T-helper 1 cell (primary cell): ENCODE measurements around the gene CSTPP1.
A peak's percentile ranks its signal among the peaks of the same experiment; 100 is the strongest.
"Not testable (repeated sequence)": the region's sequence is repeated elsewhere in the genome, so short reads cannot be mapped to it uniquely, and the experiment has no call there.

Experiments
- DNase-seq, 5 donors: peaks; one replicate each; pipeline ENCODE4 v3.0.0-alpha.2; 2012 to 2020

CSTPP1 gene

DNA sequence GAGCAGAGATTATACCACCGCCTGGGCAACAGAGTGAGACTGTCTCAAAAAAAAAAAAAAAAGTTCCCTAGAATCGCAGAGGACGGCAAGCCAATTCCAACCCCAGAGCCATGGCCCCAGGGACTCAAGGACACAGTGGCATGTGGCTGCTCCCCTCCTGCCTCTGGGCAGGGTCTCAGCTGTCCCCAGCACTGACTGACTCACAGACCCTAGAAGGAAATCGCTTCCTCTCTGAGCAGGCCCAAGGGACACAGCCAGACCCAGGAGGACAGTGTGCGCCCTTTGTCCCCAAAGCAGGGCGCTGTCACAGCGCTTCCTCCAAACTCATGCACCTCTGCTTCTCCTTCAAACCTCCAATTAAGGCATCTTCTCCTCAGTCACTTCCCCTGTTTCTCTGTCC lies 247.4 kb downstream of the CSTPP1 start:
- no peak for DNase-seq

DNA sequence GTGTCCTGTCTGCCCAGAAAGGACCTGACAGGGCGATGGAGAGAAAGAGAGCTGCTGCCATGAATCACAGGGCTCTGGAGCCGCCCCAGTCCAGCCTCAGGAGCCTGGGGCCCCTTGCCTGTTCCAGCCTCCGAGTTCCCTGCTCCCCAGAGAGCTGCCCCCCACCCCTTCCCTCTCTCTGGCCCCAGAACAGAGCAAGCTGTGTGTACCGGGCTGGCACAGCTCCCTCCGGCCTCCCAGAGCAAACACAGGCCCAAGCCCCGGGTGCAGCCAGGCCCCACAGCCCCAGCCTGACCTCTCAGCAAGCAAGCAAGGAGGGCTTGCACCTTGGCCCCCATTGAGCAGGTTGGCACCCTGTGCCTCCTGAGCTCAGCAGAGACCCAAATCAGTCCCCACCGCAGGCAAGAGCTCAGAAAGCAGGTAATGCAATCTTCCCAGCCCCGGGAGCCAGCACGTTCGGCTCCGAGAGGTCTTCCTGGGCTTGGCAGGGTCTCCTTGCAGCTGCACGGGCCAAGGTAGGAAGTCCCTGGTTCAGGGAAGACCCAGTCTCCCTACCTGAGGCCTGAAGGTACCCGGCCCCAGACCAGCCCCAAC lies 248.2 kb downstream of the CSTPP1 start:
- DNase-seq, result no peak

DNA sequence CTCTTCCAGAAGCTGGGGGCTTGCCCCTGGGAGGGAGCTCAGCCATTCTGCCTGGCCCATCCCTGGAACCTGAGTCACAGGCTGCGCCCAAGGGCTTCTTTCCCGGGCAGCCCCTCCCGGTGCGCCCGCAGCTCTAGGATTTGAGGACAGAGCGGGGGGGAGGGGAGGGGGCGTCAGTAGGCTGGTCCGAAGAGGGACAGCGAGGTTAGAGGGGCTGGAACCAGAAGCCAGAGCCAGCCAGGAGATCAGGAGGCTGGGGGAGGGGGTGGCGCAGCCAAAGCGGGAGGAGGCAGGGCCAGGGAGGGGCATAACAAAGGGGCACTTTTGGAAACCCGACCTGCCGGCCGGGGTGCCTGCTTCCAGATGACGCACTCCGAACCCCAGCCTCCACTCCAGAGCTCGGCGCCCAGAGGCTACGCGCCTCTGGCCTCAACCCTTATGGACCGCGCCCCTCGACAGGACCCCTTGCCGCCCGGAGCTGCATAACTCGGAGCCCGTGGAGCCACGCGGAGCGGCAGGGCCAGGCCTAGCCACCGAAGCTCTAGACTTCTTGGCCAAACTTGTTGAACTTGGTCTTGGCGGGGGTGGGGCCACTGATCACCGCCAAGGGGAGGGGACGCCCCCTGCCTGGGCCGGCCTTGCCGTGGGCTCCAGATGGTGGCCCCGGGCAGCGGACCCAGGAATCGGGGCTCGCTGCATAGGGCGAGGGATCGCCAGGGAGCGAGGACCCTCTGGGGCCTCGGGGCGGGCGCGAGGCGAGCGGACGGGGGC lies 248.9 kb downstream of the CSTPP1 start:
- DNase-seq, result no peak

DNA sequence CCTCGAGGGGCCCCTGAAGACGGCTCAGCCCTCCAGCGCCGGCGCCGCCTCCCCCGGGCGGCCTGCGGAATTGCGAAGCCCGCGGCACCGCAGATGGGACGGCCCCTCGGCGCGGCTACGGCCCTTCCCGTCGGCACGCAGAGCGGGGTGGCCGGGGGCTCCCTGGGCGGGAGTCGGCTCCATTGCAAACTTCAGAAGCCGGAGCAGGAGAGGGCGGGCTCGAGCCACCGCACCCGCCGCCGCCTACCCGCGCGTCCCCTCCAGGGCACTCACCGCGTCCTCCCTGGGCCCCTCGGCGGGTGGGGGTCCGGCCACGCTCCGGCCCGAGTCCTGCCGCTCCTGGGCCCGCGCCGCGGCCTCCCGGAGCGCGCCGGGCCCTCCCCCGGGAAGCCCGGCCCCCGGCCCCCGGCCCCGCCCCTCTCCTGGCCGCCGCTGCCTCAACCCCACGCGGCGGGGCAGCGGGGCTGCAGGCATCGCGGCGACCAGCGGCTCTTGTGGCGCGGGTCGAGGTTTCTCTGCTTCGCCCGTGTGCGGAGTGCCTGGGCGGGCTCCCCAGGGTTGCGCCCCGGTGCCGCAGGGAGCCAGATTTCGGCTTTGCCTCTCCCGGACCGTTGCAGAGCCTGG lies 249.6 kb downstream of the CSTPP1 start, which contains the start of gene PACSIN3:
Gene PACSIN3 (minus strand): TSS at position 359 of the 624 bp plus-strand sequence. CDS start 3,707 bp downstream, outside the sequence.
- peak in 2 of 5 donors; percentile 29 to 37 for DNase-seq

DNA sequence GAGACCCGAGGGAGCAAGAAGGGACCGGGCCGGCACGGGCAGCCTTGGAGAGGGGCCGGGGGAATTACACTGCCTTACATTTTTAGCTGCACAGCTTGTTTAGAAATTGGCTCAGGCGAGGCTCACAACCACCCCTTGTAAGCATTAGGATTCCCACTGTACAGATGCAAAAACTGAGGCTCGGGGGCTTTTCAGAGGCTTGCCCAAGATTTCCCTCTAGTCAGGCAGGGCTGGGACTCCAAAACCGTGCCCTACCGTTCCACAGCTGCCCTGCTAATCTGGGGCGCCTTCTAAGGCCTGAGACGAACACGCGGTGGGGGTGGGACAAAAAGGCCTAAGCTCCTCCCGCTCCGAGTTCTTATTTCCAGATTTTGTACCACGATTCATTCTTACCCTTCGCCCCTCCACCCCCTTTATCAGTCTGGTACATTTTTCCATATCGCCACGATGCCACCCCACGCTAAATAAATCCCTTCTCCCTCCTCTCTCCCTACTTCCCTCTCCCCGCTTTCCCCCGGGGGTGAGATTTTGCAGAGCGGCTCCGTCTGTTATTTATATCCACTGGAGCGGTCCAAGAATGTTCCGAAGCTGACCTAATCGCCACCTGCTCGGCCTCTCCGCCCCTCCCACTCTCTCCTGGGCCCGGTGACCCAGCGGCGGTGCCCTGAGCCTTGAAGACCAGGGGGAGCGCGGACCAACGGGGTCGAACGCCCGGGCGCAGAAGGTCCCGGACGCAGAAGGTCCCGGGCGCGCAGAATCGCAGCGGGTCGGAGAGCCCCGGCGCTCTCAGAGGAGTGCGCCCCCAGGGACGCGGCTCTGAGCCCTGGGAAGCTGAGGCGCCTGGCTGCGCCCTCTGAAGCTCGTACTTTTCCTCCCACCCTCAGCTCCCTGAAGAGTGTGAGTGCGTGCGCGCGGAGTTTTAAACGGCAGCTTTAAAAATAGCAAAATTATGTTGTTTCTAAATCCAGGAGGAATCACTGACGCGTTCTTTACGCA lies 250.4 kb downstream of the CSTPP1 start:
- peak in 2 of 5 donors; percentile 38 to 50 for DNase-seq

DNA sequence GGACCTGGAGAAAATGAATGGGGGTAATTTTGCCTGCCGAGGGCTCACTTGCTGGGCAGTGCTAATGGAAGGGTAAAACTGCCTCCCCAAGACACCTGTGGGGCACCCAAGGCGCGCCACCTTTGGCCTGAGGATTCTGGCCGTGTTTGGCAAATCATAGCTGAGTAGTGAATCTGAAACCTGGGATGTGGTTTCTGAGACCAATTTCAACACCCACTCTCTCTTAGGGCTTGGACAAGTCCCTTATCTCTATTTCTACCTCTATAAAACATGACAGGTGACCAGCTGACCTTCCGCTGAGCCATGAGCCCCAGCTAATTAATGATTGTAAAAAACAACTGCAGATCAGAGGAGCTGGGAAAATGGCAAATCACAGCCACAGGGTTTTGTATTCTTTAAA lies 251.2 kb downstream of the CSTPP1 start:
- DNase-seq, result no peak

DNA sequence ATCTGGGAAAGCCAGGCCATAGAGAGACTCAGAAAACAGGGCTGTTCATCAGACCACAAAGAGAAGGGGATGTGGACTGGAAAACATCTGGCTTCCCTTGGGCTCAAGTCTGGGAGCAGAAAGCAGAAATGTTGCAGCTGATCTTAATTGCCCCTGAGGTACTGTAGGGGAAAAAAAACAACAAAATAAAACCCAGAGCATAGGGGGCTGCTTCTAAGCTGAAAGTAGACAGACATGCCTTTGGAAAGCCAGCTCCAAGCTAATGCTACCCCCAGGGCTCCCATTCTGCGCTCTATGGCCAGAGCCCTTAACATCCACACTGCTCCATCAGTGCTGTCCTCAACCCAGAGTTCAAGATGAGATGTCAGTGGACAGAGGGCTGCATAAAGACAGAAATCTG lies 251.7 kb downstream of the CSTPP1 start:
- DNase-seq, result no peak

DNA sequence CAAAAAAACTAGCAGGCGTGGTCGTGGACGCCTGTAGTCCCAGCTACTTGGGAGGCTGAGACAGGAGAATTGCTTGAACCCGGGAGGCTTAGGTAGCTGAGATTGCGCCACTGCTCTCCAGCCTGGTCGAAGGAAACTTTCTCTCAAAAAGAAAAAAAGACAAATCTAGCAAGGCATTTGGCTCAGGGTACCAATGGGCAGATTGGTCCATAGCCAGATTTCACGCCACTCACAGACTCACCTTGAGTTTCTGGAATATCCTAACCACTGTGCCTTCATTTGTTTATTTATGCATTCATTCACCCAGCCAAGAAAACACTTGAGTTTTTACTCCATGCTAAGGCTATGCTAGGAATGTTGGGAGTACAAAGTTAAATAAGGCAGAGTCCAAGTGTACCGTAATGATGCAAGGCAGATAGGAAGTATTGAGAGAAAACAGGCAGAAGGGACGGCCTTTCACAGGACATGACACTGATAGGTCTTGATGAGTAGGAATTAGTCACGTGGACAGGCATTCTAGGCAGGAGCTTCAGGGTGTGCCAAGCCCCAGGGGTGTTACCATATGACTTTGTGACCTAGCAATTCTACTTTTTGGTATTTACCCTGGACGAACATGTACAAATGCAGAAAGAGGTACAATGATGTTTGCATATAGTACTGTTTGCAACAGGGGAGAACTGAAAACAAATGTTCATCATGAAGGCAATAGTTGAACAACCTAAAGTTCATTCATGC lies 252.7 kb downstream of the CSTPP1 start:
- no peak for DNase-seq

DNA sequence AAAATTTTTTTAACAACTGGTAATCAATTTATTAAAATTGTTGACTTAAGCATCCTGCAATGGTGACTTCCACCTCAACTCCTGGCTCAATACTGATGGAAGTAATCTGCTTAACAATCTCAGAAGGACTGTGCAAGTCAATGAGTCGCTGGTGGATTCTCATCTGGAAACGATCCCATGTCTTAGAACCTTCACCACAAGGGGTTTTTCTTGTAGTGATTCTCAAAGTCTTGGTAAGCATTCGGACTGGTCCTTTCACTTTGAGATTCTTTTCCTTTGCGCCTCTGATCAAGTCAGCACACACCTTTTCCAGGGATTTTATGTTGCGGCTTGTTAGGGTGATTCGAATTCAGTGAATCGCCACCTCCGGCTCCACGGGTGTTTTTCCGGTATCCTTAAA lies 254.6 kb downstream of the CSTPP1 start:
- not testable (repeated sequence) for DNase-seq

DNA sequence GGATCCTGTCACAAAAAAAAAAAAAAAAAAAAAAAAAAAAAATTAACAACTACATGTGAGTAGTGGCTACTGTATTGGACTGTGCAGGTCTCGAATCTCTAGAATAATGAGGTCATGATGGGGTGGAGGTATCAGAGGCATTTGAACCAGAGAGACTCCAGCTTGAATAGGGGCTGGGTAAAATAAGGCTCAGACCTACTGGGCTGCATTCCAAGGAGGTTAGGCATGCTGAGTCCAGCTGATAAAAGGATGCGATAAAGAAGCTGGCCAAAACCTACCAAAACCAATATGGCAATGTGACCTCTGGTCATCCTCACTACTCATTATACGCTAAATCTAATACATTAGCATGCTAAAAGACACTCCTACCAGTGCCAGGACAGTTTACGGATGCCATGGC lies 255.6 kb downstream of the CSTPP1 start:
- DNase-seq, result no peak

DNA sequence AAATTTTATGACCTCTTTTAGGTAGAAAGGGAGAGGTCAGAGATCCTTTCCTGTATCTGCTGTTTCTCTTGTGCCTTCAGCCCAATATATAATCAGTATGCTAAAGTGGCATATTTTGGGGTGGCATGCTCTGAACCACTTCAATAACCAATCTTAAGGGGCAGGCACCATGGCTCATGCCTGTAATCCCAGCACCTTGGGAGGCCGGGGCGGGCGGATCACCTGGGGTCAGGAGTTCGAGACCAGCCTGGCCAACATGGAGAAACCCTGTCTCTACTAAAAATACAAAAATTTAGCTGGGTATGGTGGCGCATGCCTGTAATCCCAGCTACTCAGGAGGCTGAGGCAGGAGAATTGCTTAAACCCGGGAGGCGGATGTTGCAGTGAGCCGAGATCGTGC lies 261.6 kb downstream of the CSTPP1 start:
- DNase-seq, result not testable (repeated sequence)

DNA sequence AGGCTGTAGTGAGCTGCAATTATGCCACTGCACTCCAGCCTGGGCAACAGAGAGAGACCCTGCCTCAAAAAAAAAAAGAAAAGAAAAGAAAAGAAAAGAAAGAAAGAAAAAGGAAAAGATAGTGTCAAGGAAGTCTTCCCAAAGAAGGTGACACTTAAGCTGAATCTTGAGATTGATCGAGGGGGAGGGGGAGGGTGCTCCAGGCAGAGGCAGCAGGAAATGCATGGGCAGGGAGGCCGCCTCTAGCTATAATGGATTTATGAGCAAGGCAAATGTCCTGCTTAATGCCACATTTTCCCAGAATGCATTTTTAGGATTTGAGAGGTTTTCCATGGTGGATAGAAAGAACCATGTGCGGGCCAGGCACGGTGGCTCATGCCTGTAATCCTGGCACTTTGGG lies 264.5 kb downstream of the CSTPP1 start:
- no peak for DNase-seq

DNA sequence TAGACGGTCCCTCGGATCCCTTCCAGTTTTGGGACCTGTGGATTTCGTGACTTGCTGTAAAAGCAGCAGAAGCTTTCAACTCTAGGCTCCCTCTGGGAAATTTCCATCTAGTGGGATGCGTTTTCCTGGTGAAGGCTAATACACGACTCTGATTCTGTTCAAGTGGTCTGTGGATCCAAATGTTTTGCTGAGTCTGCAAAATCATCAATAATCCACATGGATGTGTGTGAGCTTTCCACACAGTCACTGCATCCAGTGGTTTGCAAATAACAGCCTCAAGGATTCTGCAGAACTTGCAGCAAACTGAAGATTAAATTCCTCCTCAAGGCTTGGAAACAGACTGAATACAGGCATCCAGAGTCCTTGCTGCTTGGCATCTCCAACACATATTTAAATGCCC lies 266.0 kb downstream of the CSTPP1 start:
- no peak for DNase-seq

DNA sequence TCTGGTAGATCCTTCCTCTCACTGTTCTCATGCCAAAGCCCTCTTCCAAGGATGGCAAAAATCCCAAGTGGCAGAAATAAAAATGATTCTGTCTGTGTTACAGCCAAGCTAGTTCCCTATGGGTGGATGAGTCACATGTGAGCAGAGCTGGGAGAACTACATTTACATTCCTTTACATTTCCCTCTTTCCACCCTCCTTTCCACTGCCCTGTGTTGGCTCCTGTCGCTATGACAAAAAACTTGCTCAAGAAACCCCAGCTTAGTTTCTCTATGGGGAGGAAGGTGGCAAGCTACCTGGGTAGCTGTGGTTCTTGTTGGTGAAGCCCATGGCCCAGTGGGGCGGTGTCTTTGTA lies 268.1 kb downstream of the CSTPP1 start:
- DNase-seq, result no peak

DNA sequence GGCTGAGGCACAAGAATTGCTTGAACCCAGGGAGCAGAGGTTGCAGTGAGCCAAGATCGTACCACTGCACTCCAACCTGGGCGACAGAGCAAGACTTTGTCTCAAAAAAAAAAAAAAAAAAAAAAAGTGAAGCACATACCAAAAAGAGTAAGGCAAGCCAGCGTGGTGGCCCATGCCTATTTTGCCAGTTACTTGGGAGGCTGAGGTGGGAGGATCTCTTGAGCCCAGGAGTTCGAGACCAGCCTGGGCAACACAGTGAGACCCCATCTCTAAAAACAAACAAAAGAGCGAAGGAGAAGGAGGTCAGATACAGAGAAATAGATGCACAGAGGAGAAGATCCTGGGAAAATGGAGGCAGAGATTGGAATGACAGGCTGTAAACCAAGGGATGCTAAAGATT lies 270.0 kb downstream of the CSTPP1 start:
- DNase-seq, result not testable (repeated sequence)

DNA sequence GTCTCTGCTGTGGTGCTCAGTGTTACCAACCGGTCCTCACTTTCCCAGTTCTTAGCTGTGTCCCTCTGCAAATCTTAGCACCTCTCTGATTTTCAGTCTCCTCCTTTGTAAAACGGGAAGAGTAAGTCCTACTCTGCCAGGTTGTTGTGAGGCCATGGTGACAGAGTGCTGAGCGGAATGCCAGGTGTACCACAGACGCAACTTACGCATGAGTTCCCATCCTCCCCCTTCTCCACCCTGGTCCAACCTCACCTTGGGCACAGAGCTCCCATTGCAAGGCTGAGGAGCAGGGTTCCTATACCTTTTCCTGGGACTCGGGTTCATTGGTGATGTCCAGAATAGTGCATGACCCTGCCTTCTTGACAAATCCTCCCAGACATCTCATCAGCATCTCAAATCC lies 270.9 kb downstream of the CSTPP1 start:
- no peak for DNase-seq

DNA sequence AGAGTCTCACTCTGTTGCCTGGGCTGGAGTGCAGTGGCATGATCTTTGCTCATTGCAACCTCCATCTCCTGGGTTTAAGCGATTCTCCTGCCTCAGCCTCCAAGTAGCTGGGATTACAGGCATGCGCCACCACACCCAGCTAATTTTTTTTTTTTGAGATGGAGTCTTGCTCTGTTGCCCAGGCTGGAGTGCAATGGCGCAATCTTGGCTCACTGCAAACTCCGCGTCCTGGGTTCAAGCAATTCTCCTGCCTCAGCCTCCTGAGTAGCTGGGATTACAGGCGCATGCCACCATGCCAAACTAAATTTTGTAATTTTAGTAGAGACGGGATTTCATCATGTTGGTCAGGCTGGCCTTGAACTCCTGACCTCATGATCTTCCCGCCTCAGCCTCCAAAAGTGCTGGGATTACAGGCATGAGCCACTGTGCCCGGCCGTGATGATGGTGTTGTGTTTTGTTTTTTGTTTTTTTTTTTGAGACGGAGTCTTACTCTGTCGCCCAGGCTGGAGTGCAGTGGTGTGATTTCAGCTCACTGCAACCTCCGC lies 271.5 kb downstream of the CSTPP1 start:
- not testable (repeated sequence) for DNase-seq

DNA sequence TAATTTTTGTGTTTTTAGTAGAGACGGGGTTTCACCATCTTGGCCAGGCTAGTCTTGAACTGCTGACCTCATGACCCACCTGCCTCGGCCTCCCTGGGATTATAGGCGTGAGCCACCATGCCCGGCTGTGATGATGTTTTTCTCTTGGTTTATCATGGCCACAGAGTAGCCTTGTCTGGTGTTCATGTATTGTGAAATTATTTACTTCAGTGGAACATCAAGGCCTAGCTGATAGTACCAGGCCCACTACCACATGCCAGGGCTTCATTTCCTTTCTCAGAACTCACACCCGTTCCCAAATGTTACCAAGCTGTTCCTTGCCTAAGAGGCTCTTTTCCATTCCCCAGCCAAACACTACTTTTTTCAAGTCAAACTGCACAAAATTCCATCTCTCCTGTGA lies 272.1 kb downstream of the CSTPP1 start:
- no peak for DNase-seq
